Pancreas (tissue), 10 donors: ENCODE measurements around the gene PIK3C2B. TPM values are rescaled to one million over a fixed set of nuclear protein-coding genes. Genes with fewer than 3 reads are reported as not detected.

Experiments
- ATAC-seq, 4 donors: fragments of 200-7000 bp; cut with Tn5 transposase; one replicate each; pipeline versions ENCODE4 v1.8.0 to v1.9.1; 2020; ENCODE audit warnings: mild to moderate bottlenecking in 4 of 4, moderate library complexity in 4 of 4
- DNase-seq, 6 donors: peaks; one replicate each; pipeline ENCODE4 v3.0.0-alpha.2; 2020
- FAIRE-seq: peaks from 2 replicates; lab custom pipeline; 2012; peaks lifted over from hg19 to GRCh38; lab: Jason Lieb, UNC
- H3K27ac ChIP-seq, 4 donors: fragments of 200-600 bp; sonication (generic); 1 replicate in 3 of 4; 2 replicates in 1 of 4; pipeline versions ENCODE4 v1.5.0 to v1.8.0; 2020
- H3K27me3 ChIP-seq, 4 donors: fragments of 200-600 bp; one replicate each; pipeline ENCODE4 v1.8.0; 2021
- H3K36me3 ChIP-seq, 3 donors: fragments of 200-600 bp; sonication (generic) in 1 of 3; one replicate each; pipeline versions ENCODE4 v1.5.0 to v1.8.0; 2020 to 2021
- H3K4me1 ChIP-seq, 3 donors: fragments of 200-600 bp; one replicate each; pipeline ENCODE4 v1.8.0; 2021
- H3K4me3 ChIP-seq, 4 donors: fragments of 200-600 bp; sonication (generic) in 2 of 4; one replicate each; pipeline versions ENCODE4 v1.5.0 to v1.8.0; 2020 to 2021
- H3K9me3 ChIP-seq, 4 donors: fragments of 200-600 bp; one replicate each; pipeline ENCODE4 v1.8.0; 2021
- WGBS, 2 donors: extraction: QIAGEN DNeasy Blood & Tissue Kit; methylation state at CpG; one replicate each; pipeline ENCODE4 v1.1.7; 2013; 5-methylcytosine and 5-hydroxymethylcytosine counted together
- intact Hi-C, 3 donors: fragments of 100-400 bp; cut with DNase I; formaldehyde crosslinking; loops; one replicate each; pipeline versions ENCODE4 v1.11.1 to v1.14.2; 2022
- polyA plus RNA-seq, 2 donors: library from polyadenylated mRNA; stranded (reverse); fragments of 200-250 nt; gene quantifications; one replicate each; pipeline ENCODE4 v1.2.3, GENCODE V29; 2013
- total RNA-seq, 6 donors: library from RNA; stranded (reverse); fragmentation: NEBNext Ultra II Directional in 4 of 6; extraction: Animal tissue kit (Norgen Biotek cat#: 25700) in 4 of 6; gene quantifications; one replicate each; pipeline versions ENCODE4 v1.2.1 to v1.2.4, GENCODE V29; 2021 to 2023
- TF ChIP-seq, protein P1 (sequence below), 4 donors: fragments of 200-600 bp; sonication (generic) in 3 of 4; IDR thresholded peaks; one replicate each; pipeline versions ENCODE4 v1.5.0 to v1.8.0; 2021; ENCODE audit warnings: antibody characterized with exemption in 4 of 4
- donor health status: healthy with polysubstance abuse.
- donor health status: DM: no; HTN: no; CAD: no; lungs with moderate emphysema.
- donor health status: DM: no; HTN: no; CAD: no.
- donor health status: control.
- donor health status: control.
- donor health status: Bipolar disorder and iron deficiency.
- donor health status: DM: yes; HTN: yes; CAD: no.
- donor health status: DM: no; HTN: no; CAD: no.
- donor health status: DM: no; HTN: no; CAD: no.
- donor health status: DM: yes; HTN: yes; CAD: no.

Gene PIK3C2B
- total and polyA plus RNA-seq, 8 donors: 5.4 to 17.5 (median 9.7) TPM

DNA sequence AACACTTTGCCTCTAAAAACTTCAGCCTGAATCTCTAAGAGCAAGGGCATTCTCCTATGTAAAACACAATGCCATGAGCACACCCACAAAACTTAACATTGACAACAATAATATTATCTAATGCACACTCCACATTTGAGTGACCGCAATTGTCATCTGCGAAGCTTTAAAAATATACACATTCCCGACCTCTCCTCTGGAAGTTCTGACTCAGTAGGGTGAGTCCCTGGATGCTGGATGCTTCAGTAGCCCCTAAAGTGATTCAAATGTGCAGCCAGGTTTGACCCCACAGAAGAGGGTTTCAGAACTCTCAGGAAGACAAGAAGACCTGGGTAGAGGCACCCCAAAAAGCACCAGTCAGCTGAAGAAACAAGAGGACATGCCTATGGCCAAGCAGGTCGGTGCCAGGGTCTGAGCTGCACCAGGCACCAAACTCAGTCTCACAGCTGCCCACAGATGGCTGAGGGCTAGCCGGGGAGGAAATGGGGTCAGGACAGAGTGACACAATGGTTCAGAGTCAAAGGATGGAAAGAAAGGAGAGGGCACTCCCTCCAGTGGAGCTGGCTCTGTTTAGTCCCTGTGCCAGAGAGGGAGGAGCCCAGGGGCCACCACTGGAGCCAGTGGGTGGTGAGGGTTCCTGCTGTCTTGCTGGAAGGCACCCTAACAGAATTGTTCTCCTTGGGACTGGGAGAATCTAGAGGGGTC is 17.4 kb downstream of the PIK3C2B start:
- 72 to 80% methylated on average over 5 of the region's 5 CpGs for WGBS, 2 donors
- Histone ChIP-seq H3K27me3 (no peaks in the 10 kb centered on the region), H3K27ac (no peak overlapping the region), H3K4me1 (peaks cover 0 to 27% (median 14%) of the 10 kb centered on the region in 3 donors), H3K36me3 (no peaks in the 10 kb centered on the region), H3K4me3 (no peak overlapping the region), H3K9me3 (no peaks in the 10 kb centered on the region)
- ATAC-seq: peak in 3 of 4 donors; percentile 10 to 32 (median 24)
- TF ChIP-seq, protein P1, sequence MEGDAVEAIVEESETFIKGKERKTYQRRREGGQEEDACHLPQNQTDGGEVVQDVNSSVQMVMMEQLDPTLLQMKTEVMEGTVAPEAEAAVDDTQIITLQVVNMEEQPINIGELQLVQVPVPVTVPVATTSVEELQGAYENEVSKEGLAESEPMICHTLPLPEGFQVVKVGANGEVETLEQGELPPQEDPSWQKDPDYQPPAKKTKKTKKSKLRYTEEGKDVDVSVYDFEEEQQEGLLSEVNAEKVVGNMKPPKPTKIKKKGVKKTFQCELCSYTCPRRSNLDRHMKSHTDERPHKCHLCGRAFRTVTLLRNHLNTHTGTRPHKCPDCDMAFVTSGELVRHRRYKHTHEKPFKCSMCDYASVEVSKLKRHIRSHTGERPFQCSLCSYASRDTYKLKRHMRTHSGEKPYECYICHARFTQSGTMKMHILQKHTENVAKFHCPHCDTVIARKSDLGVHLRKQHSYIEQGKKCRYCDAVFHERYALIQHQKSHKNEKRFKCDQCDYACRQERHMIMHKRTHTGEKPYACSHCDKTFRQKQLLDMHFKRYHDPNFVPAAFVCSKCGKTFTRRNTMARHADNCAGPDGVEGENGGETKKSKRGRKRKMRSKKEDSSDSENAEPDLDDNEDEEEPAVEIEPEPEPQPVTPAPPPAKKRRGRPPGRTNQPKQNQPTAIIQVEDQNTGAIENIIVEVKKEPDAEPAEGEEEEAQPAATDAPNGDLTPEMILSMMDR (IDR thresholded peaks at IDR 0.05): no peak
- DNase-seq: no peak
- intact Hi-C loops: no loop called here
- FAIRE-seq: no peak

DNA sequence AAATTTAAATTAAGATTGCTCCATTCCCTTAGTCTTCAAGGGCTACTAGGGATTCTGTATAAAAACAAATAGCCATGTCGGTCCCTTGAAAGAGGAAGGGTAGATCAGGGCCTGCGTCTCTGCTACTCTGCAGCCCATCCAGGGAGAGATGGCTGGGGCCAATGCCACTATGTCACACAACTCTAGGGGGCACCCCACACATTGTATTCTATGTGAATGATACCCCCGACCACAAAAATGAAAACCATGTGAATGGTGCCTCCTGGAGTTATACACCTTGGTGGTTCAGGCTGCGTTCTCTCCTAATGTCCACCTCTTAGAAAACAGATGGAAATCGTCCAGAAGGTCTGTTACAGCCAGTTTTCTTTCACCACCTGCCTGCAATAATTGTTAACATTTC is 18.0 kb downstream of the PIK3C2B start:
- peaks cover 0 to 25% (median 12%) of the 10 kb centered on the region in 3 donors for H3K4me1 ChIP-seq
- no peak for ATAC-seq

GRCh38 chr1:204475656-204476432 is 18.8 kb downstream of the PIK3C2B start:
- TF ChIP-seq, protein P1 (IDR thresholded peaks at IDR 0.05): no peak
- Histone ChIP-seq H3K36me3 (no peaks in the 10 kb centered on the region), H3K4me1 (peaks cover 0 to 25% (median 10%) of the 10 kb centered on the region in 3 donors), H3K27ac (no peak overlapping the region), H3K27me3 (no peaks in the 10 kb centered on the region), H3K4me3 (no peak overlapping the region), H3K9me3 (no peaks in the 10 kb centered on the region)
- DNase-seq (peak in 1 of 6 donors; percentile 42), FAIRE-seq (no peak), ATAC-seq (no peak)
- WGBS, 2 donors: 53 to 56% methylated on average over 9 of the region's 9 CpGs
- intact Hi-C loops: no loop called here

More for the DNA sequence above, 18.0 kb downstream of the PIK3C2B start:
- DNase-seq (no peak), FAIRE-seq (no peak)
- WGBS, 2 donors: 71 to 80% methylated on average over 5 of the region's 5 CpGs
- no peak overlapping the region for H3K4me3 ChIP-seq
- no peaks in the 10 kb centered on the region for H3K36me3 ChIP-seq
- H3K27ac ChIP-seq: no peak overlapping the region
- TF ChIP-seq, protein P1 (IDR thresholded peaks at IDR 0.05): no peak
- no peaks in the 10 kb centered on the region for H3K9me3 ChIP-seq
- H3K27me3 ChIP-seq: no peaks in the 10 kb centered on the region
- intact Hi-C loops: no loop called here

GRCh38 chr1:204473400-204473965 is 21.1 kb downstream of the PIK3C2B start:
- peaks cover 0 to 9% (median 0%) of the 10 kb centered on the region in 3 donors for H3K4me1 ChIP-seq
- no peaks in the 10 kb centered on the region for H3K9me3 ChIP-seq
- intact Hi-C loops: no loop called here
- H3K36me3 ChIP-seq: peaks cover 0 to 5% (median 0%) of the 10 kb centered on the region in 3 donors
- FAIRE-seq (no peak), DNase-seq (no peak), ATAC-seq (no peak)
- H3K4me3 ChIP-seq: no peak overlapping the region
- H3K27me3 ChIP-seq: no peaks in the 10 kb centered on the region
- 77 to 84% methylated on average over 1 of the region's 1 CpG for WGBS, 2 donors
- TF ChIP-seq, protein P1 (IDR thresholded peaks at IDR 0.05): no peak
- H3K27ac ChIP-seq: no peak overlapping the region
